Measurements from ENCODE around the gene HTR5A.

HTR5A gene

GRCh38 chr7:155107126-155107525, 37.0 kb downstream of the HTR5A start:
- Histone ChIP-seq H3K4me2 (ENCODE audit: low read length) (no peak overlapping the region), H3K36me3 (ENCODE audit: control insufficient read depth, low read length) (no peaks in the 10 kb centered on the region), H4K20me1 (ENCODE audit: control insufficient read depth, insufficient read depth, low read depth, low read length) (no peaks in the 10 kb centered on the region), H3K4me1 (ENCODE audit: control insufficient read depth, low read length) (no peaks in the 10 kb centered on the region), H3K9me2 (replicated peaks; ENCODE audit: control insufficient read depth, low read length) (no peaks in the 10 kb centered on the region), H3K9me3 (ENCODE audit: control insufficient read depth, insufficient read depth, low read length) (no peaks in the 10 kb centered on the region), H3K27me3 (ENCODE audit: control insufficient read depth, low read length) (no peaks in the 10 kb centered on the region), H3F3A (ENCODE audit: control insufficient read depth, insufficient read depth) (no peaks in the 10 kb centered on the region), H3K27ac (ENCODE audit: low read depth, low read length) (no peak overlapping the region), H3K79me2 (ENCODE audit: control insufficient read depth, low read length) (no peaks in the 10 kb centered on the region), H3K4me3 (ENCODE audit: low read length) (no peak overlapping the region)
- TF ChIP-seq CTCF (IDR thresholded peaks at IDR 0.05; ENCODE audit: low read depth, low read length, poor library complexity, severe bottlenecking) (no peak), EZH2phosphoT487 (IDR thresholded peaks at IDR 0.05; ENCODE audit: borderline replicate concordance, low read length) (no peak)

- Histone ChIP-seq H3K36me3 (ENCODE audit: control insufficient read depth, low read length) (no peaks in the 10 kb centered on the region), H3K4me3 (ENCODE audit: low read length) (no peak overlapping the region), H3K9me2 (replicated peaks; ENCODE audit: control insufficient read depth, low read length) (no peaks in the 10 kb centered on the region), H3K27ac (ENCODE audit: low read depth, low read length) (no peak overlapping the region), H3K27me3 (ENCODE audit: control insufficient read depth, low read length) (peaks cover 3% of the 10 kb centered on the region; the same call in 1 of the 2 replicates), H4K20me1 (ENCODE audit: control insufficient read depth, insufficient read depth, low read depth, low read length) (no peaks in the 10 kb centered on the region), H3F3A (ENCODE audit: control insufficient read depth, insufficient read depth) (no peaks in the 10 kb centered on the region), H3K9me3 (ENCODE audit: control insufficient read depth, insufficient read depth, low read length) (no peaks in the 10 kb centered on the region), H3K79me2 (ENCODE audit: control insufficient read depth, low read length) (no peaks in the 10 kb centered on the region), H3K4me1 (ENCODE audit: control insufficient read depth, low read length) (no peaks in the 10 kb centered on the region), H3K4me2 (ENCODE audit: low read length) (no peak overlapping the region)
- TF ChIP-seq CTCF (IDR thresholded peaks at IDR 0.05; ENCODE audit: low read depth, low read length, poor library complexity, severe bottlenecking) (no peak), EZH2phosphoT487 (IDR thresholded peaks at IDR 0.05; ENCODE audit: borderline replicate concordance, low read length) (no peak)
Measured at GRCh38 chr7:155108144-155108901, 38.2 kb downstream of the HTR5A start.

DNA sequence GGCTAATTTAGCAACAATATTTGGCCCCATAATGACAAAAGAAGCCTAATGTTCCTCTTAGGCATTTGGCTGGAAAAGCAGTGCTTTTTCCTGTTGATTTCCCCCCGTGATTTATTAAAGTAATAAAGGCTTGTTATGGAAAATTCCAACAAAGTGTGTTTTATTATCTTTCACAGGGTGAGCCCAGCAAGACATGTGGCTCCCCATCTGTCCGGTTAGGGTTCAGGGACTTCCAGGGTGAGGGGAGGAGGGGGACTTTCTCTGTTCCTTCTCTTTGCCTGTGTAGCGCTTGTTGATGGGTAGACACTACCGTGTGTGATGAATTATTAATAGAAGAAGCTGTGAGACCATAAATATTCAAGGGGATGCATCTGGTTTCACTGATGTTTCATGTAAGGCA, 39.0 kb downstream of the HTR5A start:
- Histone ChIP-seq H3K4me2 (ENCODE audit: low read length) (no peak overlapping the region), H3K9me2 (replicated peaks; ENCODE audit: control insufficient read depth, low read length) (no peaks in the 10 kb centered on the region), H3K27me3 (ENCODE audit: control insufficient read depth, low read length) (peaks cover 3% of the 10 kb centered on the region; the same call in 1 of the 2 replicates), H3K27ac (ENCODE audit: low read depth, low read length) (no peak overlapping the region), H3K79me2 (ENCODE audit: control insufficient read depth, low read length) (no peaks in the 10 kb centered on the region), H3K4me3 (ENCODE audit: low read length) (no peak overlapping the region), H3K4me1 (ENCODE audit: control insufficient read depth, low read length) (no peaks in the 10 kb centered on the region), H4K20me1 (ENCODE audit: control insufficient read depth, insufficient read depth, low read depth, low read length) (no peaks in the 10 kb centered on the region), H3F3A (ENCODE audit: control insufficient read depth, insufficient read depth) (no peaks in the 10 kb centered on the region), H3K9me3 (ENCODE audit: control insufficient read depth, insufficient read depth, low read length) (no peaks in the 10 kb centered on the region), H3K36me3 (ENCODE audit: control insufficient read depth, low read length) (no peaks in the 10 kb centered on the region)
- TF ChIP-seq CTCF (IDR thresholded peaks at IDR 0.05; ENCODE audit: low read depth, low read length, poor library complexity, severe bottlenecking) (no peak), EZH2phosphoT487 (IDR thresholded peaks at IDR 0.05; ENCODE audit: borderline replicate concordance, low read length) (no peak)

Measured in DOHH2 (cell line).